ENCODE measurements around the gene NISCH.

The NISCH gene

DNA sequence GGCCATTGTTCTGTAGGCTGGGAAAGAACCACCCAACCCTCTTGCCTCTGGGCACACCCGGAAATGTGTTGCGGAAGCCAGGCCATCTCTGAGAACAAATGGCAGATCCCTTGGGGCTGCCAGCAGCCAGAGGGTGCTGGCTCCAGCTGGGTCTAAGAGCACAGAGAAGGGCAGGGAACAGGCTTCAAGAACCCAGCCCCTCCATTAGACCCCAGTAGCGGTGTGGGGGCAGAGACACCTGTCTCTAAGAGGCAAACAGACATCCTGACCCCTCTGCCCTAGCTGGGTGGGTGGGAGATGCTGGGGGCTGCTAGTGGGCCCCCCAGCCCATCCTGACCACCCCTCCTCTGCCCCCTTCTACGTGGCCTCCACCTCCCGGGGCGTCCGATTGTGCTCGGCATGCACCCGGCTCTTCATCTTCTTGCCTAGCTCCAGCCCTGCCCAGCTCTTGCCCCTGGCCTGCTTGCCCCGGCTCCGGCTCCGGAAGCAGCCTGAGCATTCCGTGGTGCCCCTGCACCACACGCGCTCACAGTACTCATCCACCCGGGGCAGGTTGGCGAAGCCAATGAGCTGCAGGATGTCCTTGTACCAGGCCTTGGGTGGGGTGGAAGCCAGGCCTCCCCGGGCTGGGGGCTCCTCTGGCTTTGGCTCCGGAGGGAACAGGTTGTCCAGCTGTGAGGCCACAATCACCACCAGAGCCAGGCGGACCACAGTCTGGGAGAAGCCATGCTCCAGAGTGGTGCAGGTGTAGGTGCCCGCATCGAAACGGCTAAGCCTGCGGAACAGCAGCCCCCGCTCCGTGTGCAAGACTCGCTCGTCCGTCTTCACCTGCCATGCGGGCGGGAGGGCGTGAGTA is 19.9 kb upstream of the NISCH start:
- no peak for DNase-seq

DNA sequence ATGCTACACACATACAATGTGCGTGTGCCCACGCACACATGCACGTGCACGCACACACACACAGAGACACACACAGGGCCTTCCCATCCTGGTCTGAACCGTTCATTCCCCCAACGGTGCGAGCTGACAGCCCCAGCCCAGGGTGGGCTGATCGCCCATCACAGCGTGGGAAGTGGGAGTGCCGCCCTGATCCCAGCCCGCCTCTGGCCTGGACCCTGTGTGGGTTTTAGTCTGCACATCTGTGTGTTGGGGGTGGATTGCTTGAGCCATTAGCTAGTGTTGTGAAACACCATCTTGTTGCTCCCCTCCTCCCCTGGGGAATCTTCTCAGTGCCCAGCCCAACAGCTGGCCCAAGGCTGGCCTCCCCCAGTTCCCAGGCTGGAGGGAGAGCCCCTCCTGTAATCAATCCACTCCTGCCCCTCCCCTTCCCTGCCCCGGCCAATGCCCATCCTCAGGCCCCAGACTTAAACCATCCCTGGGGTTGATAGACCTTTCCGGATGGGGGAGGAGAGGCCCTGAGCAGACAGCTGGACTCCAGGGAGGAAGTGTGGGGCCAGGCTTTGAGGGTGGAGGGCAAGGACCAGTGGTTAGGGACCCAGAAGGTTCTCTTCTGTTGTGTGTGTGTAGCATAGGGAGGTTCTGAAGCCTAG is 18.8 kb upstream of the NISCH start:
- no peak for DNase-seq

DNA sequence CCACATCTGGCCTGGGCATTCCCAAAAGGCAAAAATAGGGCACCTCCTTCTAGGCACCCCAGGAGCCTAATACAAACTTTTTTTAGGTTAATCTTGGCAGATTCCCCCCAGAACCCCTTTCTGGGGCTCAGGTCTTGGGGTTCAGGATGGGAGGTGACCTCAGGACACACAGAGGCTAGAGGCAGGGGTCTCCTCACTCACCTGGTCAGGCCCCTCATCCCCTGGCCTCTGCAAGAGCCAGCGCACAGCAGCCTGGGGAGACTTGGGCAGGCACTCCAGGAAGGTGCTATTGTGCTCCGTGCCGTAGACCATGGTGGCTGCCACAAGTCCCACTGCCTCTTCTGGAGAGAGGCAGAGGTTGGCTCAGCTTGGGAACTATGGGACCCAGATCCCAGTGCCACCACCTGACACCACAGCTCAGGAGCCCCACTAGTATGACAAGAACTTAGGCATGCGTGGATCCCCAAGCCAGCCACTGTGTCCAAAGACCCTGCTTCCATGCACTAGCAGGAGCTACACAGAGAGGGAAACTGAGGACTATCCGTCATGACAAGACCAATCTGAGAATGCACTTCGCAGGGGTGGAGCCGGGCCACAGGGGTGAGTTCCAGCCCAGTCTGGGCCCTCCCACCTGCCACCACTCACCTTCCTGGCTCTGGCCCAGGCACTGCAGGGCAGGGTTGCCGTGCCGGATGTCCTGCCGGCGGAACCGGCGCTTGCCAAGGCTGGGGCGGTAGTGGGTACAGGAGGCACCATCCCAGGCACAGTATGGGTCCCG is 17.9 kb upstream of the NISCH start:
- no peak for DNase-seq

DNA sequence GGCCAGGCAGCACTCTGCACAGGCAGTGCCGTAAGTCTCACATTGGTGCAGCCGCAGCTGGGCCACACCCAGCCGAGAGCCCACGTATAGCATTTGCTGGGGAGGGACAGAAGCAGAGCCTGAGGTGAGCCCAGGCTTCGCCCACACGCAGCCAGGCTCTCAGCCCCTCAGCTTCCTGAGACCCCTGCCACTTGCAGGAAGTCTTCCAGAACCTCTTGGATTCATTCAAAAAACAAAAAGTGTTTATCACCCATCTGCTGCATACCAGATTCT is 17.4 kb upstream of the NISCH start:
- no peak for DNase-seq

DNA sequence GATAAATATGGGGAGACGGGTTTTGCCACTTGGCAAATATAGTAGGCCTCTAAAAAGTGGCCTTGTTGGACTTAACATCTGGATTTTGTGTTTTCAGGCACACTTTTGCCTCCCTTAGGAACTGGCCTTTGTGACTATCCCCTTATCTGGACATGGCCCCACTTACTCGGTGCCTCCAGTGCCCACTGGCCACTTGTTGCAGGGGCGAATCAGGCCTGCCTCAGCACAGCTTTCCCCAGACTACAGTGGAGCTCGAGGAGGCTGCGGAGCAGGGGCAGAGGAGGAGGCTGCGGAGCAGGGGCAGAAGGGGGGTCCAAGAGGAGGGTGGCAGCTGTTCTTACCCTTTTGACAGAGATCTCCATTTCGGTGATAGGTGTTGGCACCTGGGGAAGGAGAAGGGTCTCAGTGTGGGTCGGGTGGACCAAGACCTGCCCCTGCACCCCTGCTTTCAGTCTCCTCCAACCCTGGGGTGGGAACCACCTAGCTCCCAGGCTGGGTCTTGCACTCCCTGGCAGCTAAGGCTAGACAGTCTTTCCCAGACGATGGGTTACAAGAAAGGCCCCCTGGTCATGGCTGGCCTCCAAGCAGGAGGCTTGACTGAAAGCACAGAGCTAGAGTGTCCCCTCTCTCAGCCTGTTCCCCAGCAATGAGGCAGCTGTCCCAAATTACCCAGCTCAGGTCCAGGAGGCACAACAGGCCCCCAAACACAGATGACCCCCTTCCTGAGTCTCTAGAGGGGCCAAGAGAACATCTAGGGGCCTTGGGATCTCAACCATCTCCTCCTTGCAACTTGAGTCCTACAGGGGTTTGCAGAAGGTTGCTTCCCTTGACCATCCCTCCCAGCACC is 16.6 kb upstream of the NISCH start:
- no peak for DNase-seq

DNA sequence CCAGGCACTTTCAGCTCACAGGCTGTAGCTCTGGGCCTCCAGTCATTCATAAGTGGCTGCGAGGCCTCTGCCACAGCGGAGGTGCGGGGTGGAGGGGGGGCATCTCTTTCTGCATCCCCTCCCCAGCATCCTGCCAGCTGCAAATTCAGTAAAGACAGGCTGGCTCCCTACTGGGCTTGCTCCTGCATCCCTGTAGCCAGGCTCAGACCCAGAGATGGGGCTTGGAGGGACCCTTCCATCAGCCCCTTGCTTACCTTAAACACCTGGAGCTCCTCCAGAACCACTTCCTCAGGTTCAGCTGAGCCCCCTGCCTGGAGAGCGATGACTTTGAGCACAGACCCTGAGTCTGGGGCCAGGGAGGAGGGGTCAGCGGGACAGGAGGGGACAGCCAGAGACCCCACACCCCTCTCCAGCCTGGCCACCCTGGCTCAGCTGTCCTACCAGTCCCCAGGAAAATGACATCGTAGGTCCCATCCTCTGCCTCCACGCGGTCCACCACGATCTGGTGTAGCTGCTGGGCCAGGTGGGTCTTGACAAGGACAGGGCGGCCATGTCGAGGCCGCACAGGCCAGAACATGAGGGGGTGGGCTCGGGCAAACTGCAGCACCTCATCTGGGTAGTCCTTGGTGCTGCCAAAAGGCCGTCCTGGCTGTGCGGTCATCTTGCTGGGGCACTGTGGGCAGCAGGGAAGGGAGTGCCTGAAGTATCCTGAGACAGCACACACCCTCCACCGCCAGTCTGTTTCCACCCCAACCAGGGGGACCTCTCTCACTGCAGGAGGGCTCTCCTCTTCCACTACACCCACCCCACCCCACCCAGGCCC is 15.8 kb upstream of the NISCH start:
- DNase-seq: no peak

DNA sequence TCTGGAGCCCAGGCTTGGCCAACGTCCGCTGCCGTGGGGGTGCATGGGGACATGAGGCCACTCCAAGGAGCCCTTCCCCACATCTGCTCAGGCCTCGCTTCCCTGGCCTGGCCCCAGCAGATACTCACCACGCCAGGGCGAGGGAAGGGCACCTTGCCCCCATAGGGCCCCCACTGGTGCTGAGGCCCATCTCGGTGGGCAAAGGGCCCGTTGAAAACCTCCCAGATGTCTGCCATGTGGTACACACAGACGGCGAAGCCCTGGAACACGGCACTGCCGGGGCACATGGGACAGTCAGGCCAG is 15.2 kb upstream of the NISCH start:
- DNase-seq: no peak

DNA sequence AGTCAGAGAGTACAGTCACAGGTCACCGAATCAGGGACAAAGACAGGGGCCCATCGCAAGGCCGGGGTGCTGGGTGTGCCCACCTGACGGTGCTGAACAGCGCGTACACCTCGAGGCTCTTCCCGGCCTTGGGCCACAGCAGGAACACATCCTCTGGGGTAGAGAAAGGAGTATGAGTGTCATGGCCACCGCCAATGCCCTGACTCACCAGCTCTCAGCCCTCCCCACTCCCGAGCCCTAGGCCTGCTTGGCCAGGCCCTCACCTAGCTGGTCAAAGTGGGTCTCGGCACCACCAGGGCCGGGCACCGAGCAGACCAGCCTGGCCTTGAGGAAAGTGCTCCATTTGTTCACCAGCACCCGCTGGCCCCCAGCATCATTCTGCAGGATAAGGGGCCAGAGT is 14.7 kb upstream of the NISCH start:
- DNase-seq: no peak

DNA sequence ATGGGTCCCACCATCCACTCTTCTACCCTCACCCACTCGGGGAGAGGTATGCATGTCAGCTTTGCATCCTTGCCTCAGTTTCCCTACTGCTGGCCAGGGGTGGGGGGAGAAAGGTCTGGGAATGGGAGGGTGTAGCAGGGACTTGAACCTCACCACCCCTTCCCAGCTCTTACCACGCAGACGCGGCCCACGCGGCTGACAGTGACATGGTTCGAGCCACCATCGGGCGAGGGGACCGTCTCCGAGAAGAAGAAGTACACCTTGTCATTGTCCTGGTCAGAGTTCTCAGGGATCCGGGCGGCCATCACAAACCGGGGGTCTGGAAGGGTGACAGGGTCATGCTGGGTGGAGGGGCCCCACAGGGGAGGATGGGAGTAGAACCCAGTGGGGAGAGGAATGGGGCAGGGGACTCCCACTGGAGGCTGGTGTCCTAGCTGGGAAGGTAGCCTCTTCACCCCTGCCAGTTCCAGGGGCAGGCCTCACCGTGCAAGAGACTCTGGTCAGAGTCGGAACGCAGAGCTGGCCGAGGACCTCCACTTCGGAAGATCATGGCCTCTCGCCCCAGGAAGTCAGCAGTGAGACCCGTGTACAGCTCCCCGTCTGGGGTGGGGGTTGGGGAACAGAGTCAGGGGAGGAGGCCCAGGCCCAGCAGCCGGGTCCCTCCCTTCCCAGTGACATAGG is 14.2 kb upstream of the NISCH start:
- DNase-seq: no peak

DNA sequence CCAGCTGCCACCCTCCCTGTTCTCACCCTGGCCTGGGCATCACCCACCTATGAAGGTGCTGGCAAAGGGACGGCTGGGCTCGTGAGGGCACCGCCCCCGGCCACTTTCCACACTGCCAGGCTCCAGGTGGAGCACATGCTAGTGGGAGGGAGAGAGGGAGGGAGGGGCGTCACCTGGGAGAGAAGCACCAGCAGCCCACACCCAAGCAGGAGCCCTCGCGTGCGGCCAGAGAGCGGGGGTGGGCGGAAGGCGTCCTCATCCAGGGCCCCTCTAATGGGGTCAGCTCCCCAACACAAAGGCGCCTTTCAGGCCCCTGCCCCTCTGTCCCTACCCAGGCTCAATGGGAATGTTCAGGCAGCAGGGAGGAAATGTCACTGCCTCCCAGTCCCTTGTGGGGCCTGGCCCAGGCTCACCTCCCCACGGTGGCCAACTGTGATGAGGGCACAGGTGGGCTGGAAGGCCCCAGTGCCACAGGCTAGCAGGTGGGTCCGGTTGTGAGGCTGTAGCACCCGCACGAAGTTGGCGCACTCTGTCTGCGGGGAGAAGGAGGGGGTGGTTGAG is 13.6 kb upstream of the NISCH start:
- no peak for DNase-seq

DNA sequence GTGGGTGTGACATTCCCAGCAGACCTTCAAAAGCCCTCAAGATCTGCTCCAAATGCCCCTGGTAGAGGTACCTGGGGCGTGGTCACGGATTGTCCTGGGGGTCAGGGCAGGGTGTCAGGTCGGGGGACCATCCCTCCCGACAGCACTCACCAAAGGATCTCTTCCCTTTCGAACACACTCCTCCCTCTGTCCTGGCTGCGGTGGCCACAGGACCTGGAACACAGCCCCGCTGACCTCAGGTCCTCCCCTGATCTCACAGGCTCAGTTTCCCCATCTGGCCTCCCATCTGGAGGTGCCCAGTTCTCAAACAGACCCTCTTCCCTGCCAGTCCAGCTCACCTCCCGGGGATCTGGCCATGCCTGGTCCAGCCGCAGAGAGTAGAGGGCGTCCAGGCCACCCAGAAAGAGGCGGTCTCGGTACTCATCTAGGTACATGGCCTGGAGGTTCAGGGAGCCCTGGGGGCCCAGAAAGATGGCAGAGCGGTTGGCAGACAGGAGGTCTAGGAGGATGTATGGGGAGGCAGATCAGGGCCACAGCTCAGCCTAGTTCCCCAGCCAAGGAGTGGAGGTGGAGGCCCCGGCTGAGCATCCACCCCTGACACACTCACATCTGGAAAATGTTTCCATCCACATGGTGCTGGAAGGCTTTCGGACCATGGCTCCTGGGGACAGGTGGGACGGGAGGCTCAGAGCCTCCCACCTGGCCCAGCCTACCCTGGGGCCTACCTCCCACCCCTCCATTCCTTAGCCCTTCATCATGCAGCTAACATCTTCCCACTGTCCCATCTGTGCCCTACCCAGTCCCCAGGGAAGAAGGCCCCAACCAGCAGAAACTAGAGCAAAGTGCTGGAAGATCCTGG is 12.8 kb upstream of the NISCH start:
- DNase-seq: no peak

DNA sequence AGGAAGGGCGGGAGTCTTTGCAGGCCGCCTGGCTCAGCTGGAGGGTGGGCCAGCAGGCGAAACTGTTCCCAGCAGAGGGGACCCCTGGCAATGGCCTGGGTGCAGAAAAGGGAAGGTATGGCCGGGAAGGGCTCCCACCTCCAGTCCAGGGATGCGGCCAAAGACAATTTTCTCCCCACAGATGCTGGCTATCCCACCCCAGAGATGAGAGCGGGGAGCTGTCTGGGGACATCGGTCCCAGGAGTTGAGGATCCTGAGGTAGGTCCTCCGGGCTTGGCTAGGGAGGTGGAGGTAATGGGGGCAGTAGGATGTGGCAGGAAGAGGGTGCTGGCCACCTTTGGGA is 12.2 kb upstream of the NISCH start:
- no peak for DNase-seq

DNA sequence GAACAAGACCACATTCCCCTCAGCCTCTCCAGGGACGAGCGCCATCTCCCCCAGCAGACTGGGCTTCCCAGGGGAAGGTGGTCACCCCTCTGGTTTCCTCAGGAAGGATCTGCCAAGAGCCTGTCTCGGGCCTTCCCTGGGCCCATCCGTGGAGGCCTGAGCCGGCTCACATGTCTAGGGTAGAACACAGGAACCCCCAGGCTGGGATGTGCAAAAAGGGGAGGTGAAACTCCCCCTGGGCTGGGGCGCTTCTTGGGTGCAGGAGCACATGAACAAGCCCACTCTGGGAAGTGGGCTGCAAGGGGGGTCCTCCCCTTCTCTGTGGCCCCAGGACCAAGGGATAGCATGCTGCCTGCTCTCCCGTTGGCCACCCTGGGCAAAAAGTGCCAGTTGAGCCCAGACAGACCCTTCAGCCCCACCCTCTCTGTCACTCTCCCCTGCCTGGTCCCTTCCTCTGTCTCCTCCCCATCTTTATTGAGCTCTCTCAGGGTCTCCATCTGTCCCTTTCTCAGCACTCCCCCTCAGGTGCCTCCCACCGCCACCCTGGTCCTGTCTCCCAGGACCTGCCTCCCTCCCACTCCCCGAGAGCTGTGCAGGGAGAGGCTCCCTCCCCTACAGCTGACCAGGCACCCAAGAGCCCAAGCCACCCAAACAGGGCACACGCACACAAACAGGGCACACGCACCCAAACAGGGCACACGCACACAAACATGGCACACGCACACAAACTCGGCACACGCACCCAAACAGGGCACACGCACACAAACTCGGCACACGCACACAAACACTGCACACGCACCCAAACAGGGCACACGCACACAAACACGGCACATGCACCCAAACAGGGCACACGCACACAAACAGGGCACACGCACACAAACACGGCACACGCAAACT is 11.4 kb upstream of the NISCH start:
- DNase-seq: no peak

DNA sequence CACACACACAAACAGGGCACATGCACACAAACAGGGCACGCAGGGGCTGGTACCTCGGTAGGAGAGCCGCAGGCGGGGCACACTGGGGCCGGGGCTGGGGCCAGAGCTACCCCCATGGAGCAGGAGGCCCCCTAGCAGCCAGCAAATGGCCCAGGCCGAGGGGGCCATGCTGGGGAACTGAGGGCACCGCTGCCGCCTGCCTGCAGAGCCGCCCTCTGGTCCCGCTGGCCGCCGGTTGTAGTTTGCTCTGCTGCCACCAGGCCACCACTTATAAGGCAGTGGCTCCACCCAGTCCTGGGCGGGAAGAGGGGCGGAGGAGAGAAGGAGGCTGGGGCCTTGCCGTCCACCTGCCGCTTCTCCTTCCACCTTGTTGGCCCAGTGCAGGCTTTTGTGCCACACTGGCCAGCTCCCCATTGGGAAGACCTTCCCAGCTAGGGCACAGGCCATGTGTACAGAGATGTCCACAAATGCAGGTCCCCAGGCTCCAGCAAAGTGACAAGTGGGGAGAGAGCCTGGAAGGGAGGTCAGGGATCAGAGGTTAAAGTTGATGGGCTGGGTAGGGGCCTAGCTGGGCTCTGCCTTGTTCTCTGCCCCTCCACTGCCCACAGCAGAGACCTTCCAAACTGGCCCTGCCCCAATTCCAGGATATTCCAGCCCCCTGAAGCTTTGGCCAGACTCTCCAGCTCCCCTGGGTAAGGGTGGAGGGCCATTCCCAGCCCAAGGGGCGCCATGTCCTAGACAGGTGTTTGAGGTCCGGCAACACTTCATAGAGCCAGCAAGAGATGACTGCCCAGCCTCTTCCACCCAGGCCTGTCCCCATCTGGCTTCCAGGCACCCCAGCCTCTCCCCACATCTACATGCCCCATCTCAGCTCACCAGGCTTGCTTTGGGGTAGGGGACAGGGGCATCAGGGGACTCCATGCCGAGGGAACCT is 10.3 kb upstream of the NISCH start, which contains the start of gene SEMA3G:
TSS of gene SEMA3G (minus strand) at position 244 of the 934 bp plus-strand sequence. CDS start at position 168, 76 bp downstream.
- peak; percentile 77 for DNase-seq

DNA sequence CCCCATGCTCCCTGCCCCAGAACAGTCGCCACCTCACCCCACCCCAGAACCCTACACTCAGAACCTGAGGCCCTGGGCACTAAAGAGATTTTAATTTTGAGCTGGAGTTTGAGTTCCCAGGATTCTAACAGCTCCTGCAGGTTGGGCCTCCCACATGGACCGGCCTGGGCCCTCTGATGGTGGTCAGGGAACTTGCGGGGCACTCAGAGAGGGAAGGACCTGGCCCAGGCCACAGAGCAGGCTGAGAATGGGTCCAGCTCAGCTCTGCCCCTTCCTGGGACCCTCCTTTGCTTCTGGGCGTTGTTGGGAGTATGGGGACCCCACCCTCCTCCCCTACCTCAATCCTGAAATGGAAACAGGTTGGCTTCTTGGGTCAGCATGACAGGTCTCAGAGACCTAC is 9.4 kb upstream of the NISCH start:
- DNase-seq: no peak

DNA sequence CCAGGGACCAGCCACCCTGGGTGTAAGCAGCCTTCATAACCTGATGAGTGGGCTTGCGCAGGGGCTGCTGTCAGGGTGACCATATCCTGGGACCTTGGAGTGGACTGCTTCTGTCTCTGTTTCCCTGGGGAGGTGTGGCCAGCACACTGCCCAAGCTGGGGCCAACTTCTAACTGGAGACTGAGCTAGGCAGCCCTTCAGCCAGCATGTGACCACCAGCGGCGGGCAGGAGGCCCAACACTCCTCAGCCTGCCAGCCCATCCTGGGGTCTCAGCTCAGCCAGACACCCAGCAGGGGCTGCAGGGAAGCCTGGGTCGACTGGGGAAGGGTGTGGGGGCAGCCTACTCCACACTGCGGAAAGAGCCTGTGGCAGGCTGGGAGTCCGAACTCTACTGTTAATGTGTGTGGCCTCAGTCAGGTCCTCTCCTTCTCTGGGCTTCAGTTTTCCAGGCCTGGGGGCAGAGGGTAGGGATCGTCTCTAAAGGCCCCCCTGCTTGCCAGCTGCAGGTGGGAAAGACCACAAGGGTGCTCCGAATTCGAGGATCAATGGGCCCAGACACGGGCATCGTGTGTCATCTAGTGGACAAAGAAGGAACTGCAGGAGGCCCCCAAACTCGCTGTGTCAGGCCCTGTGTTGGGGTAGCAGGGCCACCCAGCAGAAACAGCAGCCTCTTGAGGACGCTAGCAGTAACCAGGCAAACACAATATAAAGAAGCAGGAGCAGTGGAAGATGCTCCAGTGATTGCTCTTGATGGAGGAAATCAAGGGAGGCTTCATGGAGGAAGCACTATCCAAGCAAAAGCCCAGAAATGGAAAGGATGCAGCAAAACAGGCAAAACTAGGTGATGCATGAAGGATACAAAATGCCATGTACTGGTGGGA is 8.5 kb upstream of the NISCH start:
- DNase-seq: peak; percentile 43
